OCI-LY1 (cell line): ENCODE measurements around the gene PPT2.

Source experiments
- CTCF ChIP-seq: fragments of 200-600 bp; sonication (generic), shearing (Covaris generic); IDR thresholded peaks from 2 replicates; pipeline ENCODE4 v1.5.1; 2017; ENCODE audit warnings: mild to moderate bottlenecking, antibody characterized with exemption, low read length, moderate library complexity, mixed read lengths
- EZH2 ChIP-seq: fragments of 200-600 bp; sonication (generic), shearing (Covaris generic); IDR thresholded peaks from 2 replicates; pipeline ENCODE4 v1.8.0; 2017; ENCODE audit warnings: borderline replicate concordance, mixed run types, mild to moderate bottlenecking, antibody characterized with exemption, low read length, moderate library complexity, mixed read lengths

GRCh38 chr6:32191696-32192607 lies 38.0 kb downstream of the PPT2 start:
- no peak for TF ChIP-seq EZH2
- no peak for TF ChIP-seq CTCF
